Upper lobe of left lung (tissue), 4 donors: ENCODE data around the gene SYK.

Experiments used
- CTCF ChIP-seq, 6 experiments: fragments of 450-650 bp in 4 of 6; fragments of 200-600 bp in 2 of 6; sonication (generic) in 2 of 6; IDR thresholded peaks; one replicate each; pipeline ENCODE4 v1.5.1; 2016 to 2019; ENCODE audit warnings: antibody characterized with exemption in 6 of 6
- POLR2A ChIP-seq, 4 donors: fragments of 450-650 bp; IDR thresholded peaks; one replicate each; pipeline ENCODE4 v1.5.1; 2016 to 2017; ENCODE audit warnings: antibody characterized with exemption in 4 of 4, mild to moderate bottlenecking in 2 of 4
- POLR2AphosphoS5 ChIP-seq, 2 donors: sonication (generic); formaldehyde crosslinking; IDR thresholded peaks; one replicate each; pipeline ENCODE4 v1.5.1; 2017; ENCODE audit warnings: antibody characterized with exemption in 2 of 2

GRCh38 chr9:90840696-90841095, 39.1 kb downstream of the SYK start:
- TF ChIP-seq POLR2A (IDR thresholded peaks at IDR 0.05) (no peak), CTCF (IDR thresholded peaks at IDR 0.05) (no peak), POLR2AphosphoS5 (IDR thresholded peaks at IDR 0.05) (no peak)
